Activated CD4-positive, alpha-beta T cell treated with anti-CD3 and anti-CD28 coated beads, Interleukin-2, amount 50 U/mL, for 48 hours (primary cell): ENCODE measurements around the gene SSBP3.
"Not testable (repeated sequence)": the region's sequence is repeated elsewhere in the genome, so short reads cannot be mapped to it uniquely, and the experiment has no call there.

ENCODE experiments used
- DNase-seq, 2 experiments: peaks; one replicate each; pipeline ENCODE4 v3.0.0-alpha.2; 2020

The SSBP3 gene

GRCh38 chr1:54406339-54407153 lies at the start of gene SSBP3:
SSBP3 (minus strand) TSS chr1:54406394.
- peak; percentile 88 to 90 for DNase-seq

- DNase-seq, result no peak
These were observed 47.3 kb upstream of the SSBP3 start for GRCh38 chr1:54453509-54453908.

DNA sequence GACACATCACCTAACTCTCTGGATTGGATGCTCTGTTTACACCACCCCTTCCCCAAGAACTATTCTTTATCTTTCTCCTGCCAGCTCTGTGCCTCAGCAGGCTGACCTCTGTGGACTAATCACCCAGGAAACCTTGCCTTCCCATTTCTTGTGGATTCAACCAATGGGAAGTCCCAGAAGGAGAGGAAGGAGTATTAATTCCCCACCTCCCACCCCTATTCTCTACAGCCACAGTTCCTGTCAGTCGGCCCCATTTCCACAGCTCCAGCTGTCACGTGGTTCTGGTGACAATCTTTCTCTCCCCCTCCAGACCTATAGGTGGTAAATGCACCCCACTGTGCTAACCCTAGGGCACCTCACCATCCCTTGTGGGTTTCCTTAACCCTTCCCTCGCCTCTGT lies 46.8 kb upstream of the SSBP3 start:
- no peak for DNase-seq

- DNase-seq, result not testable (repeated sequence)
These were observed 43.2 kb upstream of the SSBP3 start for GRCh38 chr1:54449431-54449830.

DNA sequence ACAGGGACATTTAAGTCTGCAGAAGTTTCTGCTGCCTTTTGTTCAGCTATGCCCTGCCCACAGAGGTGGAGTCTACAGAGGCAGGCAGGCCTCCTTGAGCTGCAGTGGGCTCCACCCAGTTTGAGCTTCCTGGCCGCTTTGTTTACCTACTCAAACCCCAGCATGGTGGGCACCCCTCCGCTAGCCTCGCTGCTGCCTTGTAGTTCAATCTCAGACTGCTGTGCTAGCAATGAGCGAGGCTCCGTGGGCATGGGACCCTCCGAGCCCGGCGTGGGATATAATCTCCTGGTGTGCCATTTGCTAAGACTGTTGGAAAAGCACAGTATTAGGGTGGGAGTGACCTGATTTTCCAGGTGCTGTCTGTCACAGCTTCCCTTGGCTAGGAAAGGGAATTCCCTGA lies 42.6 kb upstream of the SSBP3 start:
- not testable (repeated sequence) for DNase-seq

DNA sequence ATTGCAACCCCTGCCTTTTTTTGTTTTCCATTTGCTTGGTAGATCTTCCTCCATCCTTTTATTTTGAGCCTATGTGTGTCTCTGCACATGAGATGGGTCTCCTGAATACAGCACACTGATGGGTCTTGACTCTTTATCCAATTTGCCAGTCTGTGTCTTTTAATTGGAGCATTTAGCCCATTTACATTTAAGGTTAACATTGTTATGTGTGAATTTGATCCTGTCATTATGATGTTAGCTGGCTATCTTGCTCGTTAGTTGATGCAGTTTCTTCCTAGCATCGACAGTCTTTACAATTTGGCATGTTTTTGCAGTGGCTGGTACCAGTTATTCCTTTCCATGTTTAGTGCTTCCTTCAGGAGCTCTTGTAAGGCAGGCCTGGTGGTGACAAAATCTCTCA lies 40.9 kb upstream of the SSBP3 start:
- not testable (repeated sequence) for DNase-seq

DNA sequence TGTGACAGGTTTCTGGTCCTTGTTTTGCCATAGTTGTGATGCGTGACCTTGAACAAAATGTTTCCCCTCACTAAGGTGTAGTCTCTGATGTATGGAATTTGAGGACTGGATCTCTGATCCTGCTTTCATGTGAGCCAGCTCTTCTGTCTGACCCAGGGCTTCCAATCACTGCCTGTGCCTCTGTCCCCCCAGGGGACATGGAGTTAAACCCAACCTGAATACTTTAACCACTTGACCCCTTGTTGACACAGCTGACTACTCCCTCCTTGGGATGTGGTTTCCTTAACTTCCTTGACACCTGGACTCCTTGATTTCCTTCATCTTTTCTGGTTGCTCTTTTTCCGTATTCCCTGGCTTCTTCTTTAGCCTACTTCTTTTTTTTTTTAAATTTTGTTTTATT lies 36.0 kb upstream of the SSBP3 start:
- DNase-seq, result no peak

- DNase-seq, result no peak
These were observed 33.5 kb upstream of the SSBP3 start for GRCh38 chr1:54439550-54440223.

DNA sequence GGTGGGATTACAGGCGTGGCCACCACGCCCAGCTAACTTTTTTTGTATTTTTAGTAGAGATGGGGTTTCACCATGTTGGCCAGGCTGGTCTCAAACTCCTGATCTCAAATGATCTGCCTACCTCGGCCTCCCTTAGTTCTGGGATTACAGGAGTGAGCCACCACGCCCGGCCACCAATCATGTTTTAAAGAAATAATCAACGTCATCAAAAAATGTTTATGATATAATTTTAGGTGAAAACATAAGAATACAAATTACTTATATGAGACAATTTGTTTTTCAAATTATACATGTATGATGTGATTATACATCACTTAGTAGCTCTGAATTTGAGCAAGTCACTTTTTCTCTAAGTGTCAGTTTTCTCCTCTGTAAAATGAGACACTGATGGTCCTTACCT lies 31.6 kb upstream of the SSBP3 start:
- no peak for DNase-seq

GRCh38 chr1:54436826-54437225 lies 30.6 kb upstream of the SSBP3 start:
- no peak for DNase-seq

DNA sequence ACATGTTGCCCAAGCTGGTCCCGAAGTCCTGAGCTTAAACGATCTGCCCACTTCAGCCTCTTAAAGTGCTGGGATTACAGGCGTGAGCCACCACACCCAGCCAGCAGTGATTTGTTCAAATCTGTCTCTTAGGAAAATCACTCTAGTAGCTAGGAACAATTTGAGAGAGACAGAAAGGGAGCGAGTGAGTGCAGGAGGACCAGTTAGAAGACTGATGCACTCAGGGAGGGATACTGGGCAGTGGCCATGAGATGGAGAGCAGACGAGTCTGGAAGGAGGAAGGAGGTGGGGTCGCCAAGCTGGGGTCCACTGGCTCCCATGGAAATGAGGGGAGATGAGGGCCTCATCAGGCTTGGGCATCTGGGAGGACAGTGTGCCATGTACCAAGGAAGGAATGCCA lies 23.6 kb upstream of the SSBP3 start:
- no peak for DNase-seq

- DNase-seq, result no peak
These were observed 22.8 kb upstream of the SSBP3 start for GRCh38 chr1:54428837-54429518.

GRCh38 chr1:54425152-54425584 lies 19.0 kb upstream of the SSBP3 start:
- DNase-seq, result no peak

GRCh38 chr1:54424398-54424797 lies 18.2 kb upstream of the SSBP3 start:
- no peak for DNase-seq

DNA sequence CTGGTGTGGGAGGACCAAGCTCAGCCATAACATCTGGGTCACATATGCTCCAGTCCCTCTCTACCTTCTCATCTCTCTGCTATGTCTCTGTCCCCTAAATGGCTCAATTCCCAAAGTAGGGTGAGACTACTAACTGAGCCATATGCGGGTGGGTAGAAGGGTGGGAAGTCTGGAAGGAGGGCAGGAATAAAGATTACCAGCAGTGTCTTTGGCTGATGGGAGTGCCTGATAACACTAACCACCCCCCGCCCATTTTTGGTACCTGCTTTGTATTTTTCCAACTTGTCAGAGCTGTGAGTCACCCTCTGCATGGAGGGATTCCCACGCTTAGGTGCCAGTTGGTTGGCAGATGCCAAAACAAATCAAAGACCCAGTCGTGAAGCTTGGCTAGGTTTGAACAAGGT lies 14.9 kb upstream of the SSBP3 start:
- no peak for DNase-seq

GRCh38 chr1:54418598-54418997 lies 12.4 kb upstream of the SSBP3 start:
- not testable (repeated sequence) for DNase-seq

DNA sequence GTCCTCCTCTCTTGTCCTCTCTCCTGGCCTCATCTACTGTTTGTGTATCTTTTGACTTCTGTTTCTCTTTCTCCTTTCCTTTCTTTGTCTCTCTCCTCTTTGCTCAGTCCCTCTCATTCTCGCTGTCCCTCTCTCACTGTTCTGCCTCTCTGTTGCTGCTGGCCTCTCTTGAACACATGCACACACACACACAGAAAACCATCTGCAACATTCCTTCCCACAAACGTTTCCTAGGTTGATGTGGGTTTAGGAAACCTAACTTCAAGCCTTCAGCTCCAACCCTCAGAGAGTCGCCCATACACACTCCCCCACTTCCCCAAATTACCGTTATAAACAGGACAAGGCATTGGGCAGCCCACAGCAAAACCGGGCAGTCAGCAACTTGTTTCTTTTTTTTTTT lies 10.9 kb upstream of the SSBP3 start:
- DNase-seq, result no peak

GRCh38 chr1:54416435-54416834 lies 10.2 kb upstream of the SSBP3 start:
- DNase-seq, result no peak

DNA sequence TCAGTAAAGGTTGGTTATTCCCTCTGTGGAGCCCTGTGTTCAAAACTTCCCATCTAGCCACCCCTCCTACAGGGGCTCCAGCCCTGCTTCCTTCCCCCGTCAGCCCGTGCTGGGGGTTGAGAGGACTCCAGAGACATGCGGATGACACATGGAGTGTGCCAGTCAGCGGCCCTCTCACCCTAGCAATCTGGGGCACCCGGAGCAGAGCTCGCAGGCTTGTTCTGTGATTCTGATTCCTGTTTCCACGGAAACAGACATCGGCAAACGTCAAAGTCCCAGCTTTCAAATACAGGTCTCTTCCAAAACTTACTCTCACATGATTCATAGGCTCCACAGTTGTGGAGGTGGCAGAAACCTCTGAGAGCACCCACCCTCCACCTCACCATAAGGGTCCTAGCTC lies 9.8 kb upstream of the SSBP3 start:
- no peak for DNase-seq

DNA sequence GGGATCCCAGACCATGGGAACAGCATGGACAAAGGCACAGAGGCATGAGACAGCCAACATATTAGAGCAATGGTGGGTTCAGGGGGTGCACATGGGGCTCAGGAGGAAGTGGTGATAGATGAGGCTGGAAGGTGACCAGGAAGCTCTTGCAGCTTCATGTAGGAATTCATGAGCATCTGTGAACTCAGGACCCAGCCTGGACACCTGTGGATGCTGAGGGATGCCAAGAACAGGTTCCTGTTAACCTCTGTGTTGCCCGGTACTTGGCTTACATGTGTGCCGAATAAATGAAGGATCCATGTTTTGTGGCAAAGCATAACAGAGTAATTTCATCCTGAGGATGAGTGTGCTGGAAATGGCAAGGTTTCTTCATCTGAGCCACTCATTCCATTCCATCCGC lies 9.3 kb upstream of the SSBP3 start:
- no peak for DNase-seq

- no peak for DNase-seq
These were observed 7.5 kb upstream of the SSBP3 start for GRCh38 chr1:54413732-54414131.

DNA sequence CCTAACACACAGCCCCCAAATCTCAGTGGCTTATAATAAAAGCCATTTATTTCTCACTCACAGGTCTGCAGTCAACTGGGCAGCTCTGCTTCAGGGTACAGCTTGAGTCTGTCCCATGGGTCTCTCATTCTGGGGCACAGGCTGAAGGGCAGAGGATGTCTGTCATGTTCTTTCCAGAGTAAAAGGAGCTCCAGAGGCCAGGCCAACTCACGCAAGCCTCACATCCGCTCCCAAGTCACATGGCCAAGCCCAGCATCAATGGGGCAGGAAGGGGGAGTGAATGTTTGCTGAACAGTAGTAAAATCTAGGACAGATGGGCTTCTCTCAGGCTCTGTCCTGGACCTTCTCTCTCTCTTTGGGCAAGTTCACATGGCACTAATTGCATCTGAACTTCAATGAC lies 7.1 kb upstream of the SSBP3 start:
- DNase-seq, result peak in 1 of 2 experiments; percentile 43

- DNase-seq, result no peak
These were observed 4.2 kb upstream of the SSBP3 start for GRCh38 chr1:54410359-54410758.
